ENCODE measurements around the gene SLC24A3. TPM values are rescaled to one million over a fixed set of nuclear protein-coding genes. Genes with fewer than 3 reads are reported as not detected.

SLC24A3 gene
- total RNA-seq, 1 donor from 2014 or later: 0.21 TPM

- H3K9me3 Mint-ChIP-seq: peaks cover 2% of the 10 kb centered on the region
- H3K4me2 ChIP-seq: no peak overlapping the region
- H3K36me3 ChIP-seq: no peaks in the 10 kb centered on the region
- no peak overlapping the region for H3K4me3 ChIP-seq
- H3K27me3 Mint-ChIP-seq (ENCODE audit: insufficient read depth, low read depth): no peaks in the 10 kb centered on the region
- H3K27me3 ChIP-seq: no peaks in the 10 kb centered on the region
- no peak overlapping the region for H3K27ac Mint-ChIP-seq
- no peak for DNase-seq (ENCODE audit: low spot score)
- no peaks in the 10 kb centered on the region for H3K4me1 ChIP-seq
- no peak overlapping the region for H3K27ac ChIP-seq
- no peaks in the 10 kb centered on the region for H3K79me2 ChIP-seq (ENCODE audit: low read depth)
- H3K4me1 Mint-ChIP-seq: peaks cover 4% of the 10 kb centered on the region
- H4K20me1 ChIP-seq (ENCODE audit: low read depth): no peaks in the 10 kb centered on the region
- no peak overlapping the region for H3K4me3 Mint-ChIP-seq
- H3K9me3 ChIP-seq (ENCODE audit: low read depth): no peaks in the 10 kb centered on the region
- TF ChIP-seq EZH2phosphoT487 (IDR thresholded peaks at IDR 0.05) (no peak), EZH2 (IDR thresholded peaks at IDR 0.05) (no peak), CTCF (IDR thresholded peaks at IDR 0.05) (no peak)
- no peak overlapping the region for H3K9ac ChIP-seq
- H3K36me3 Mint-ChIP-seq: no peaks in the 10 kb centered on the region
- H3F3A ChIP-seq (ENCODE audit: low read depth): no peaks in the 10 kb centered on the region
- no peak overlapping the region for H2AFZ ChIP-seq (replicated peaks)
Observed at GRCh38 chr20:19745106-19745505, 532.7 kb downstream of the SLC24A3 start.

- no peaks in the 10 kb centered on the region for H3K4me1 ChIP-seq
- Mint-ChIP-seq H3K9me3 (peaks cover 2% of the 10 kb centered on the region), H3K27me3 (ENCODE audit: insufficient read depth, low read depth) (no peaks in the 10 kb centered on the region), H3K27ac (no peak overlapping the region), H3K4me3 (no peak overlapping the region), H3K36me3 (no peaks in the 10 kb centered on the region), H3K4me1 (peaks cover 4% of the 10 kb centered on the region)
- H3K79me2 ChIP-seq (ENCODE audit: low read depth): no peaks in the 10 kb centered on the region
- no peak overlapping the region for H3K4me2 ChIP-seq
- no peak overlapping the region for H3K27ac ChIP-seq
- H3K9me3 ChIP-seq (ENCODE audit: low read depth): no peaks in the 10 kb centered on the region
- no peak overlapping the region for H2AFZ ChIP-seq (replicated peaks)
- no peaks in the 10 kb centered on the region for H4K20me1 ChIP-seq (ENCODE audit: low read depth)
- no peak for DNase-seq (ENCODE audit: low spot score)
- no peak overlapping the region for H3K4me3 ChIP-seq
- H3F3A ChIP-seq (ENCODE audit: low read depth): no peaks in the 10 kb centered on the region
- no peaks in the 10 kb centered on the region for H3K36me3 ChIP-seq
- TF ChIP-seq EZH2phosphoT487 (IDR thresholded peaks at IDR 0.05) (no peak), CTCF (IDR thresholded peaks at IDR 0.05) (no peak), EZH2 (IDR thresholded peaks at IDR 0.05) (no peak)
- H3K9ac ChIP-seq: no peak overlapping the region
- no peaks in the 10 kb centered on the region for H3K27me3 ChIP-seq
Observed at GRCh38 chr20:19745584-19745983, 533.1 kb downstream of the SLC24A3 start.

- Mint-ChIP-seq H3K27ac (no peak overlapping the region), H3K36me3 (no peaks in the 10 kb centered on the region), H3K9me3 (peaks cover 2% of the 10 kb centered on the region), H3K4me3 (no peak overlapping the region), H3K27me3 (ENCODE audit: insufficient read depth, low read depth) (no peaks in the 10 kb centered on the region), H3K4me1 (peaks cover 6% of the 10 kb centered on the region)
- Histone ChIP-seq H4K20me1 (ENCODE audit: low read depth) (no peaks in the 10 kb centered on the region), H3K79me2 (ENCODE audit: low read depth) (no peaks in the 10 kb centered on the region), H3K4me2 (no peak overlapping the region), H3K9me3 (ENCODE audit: low read depth) (no peaks in the 10 kb centered on the region), H3K27ac (no peak overlapping the region), H3K4me1 (no peaks in the 10 kb centered on the region), H3K36me3 (no peaks in the 10 kb centered on the region), H3K27me3 (no peaks in the 10 kb centered on the region), H3F3A (ENCODE audit: low read depth) (no peaks in the 10 kb centered on the region), H2AFZ (replicated peaks) (no peak overlapping the region), H3K9ac (no peak overlapping the region), H3K4me3 (no peak overlapping the region)
- no peak for DNase-seq (ENCODE audit: low spot score)
- TF ChIP-seq CTCF (IDR thresholded peaks at IDR 0.05) (no peak), EZH2 (IDR thresholded peaks at IDR 0.05) (no peak), EZH2phosphoT487 (IDR thresholded peaks at IDR 0.05) (no peak)
Observed at GRCh38 chr20:19746396-19746795, 534.0 kb downstream of the SLC24A3 start.
